HG03469 (cell line): Measurements from ENCODE around the gene ERRFI1.

Experiments
- ATAC-seq: cut with Tn5 transposase; IDR thresholded peaks from one replicate; pipeline ENCODE4 v1.9.1; 2021; ENCODE audit warnings: mild to moderate bottlenecking, moderate library complexity, moderate number of reproducible peaks; ENCODE audit not compliant: unreplicated experiment

The ERRFI1 gene

GRCh38 chr1:8004803-8005573 lies 21.1 kb downstream of the ERRFI1 start:
- no peak for ATAC-seq

DNA sequence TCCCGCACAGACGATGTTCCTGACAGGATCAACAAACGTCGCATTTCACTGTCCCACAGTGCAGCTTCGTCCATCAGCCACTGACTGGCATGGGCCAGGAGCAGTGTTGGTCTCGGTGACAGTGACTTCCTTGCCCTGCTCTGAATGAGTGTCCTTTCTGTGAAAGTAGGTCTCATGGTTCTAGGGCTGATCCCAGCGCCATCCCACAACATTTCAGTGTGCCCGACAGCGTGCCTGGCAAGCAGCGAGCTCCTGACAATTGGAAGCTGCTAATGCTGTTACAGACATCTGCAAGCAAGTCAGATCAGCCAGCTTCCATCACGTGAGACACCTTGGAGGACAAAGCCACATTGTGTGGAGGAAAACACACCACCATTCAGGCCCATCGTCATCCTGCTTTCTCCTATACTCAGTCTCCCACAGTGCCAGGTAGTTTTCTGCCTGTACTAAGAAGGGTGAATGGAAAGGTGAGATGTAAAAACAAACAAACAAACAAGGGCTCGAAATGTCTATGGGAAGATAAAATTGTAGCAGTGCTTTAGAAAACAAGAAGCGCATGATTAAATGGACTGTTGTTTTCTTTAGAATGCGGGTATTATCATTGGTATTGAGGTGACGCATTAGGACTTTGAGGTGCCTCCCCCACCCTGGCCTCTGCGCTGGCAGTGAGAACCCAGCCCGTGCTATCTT lies 21.9 kb downstream of the ERRFI1 start:
- ATAC-seq, result no peak

DNA sequence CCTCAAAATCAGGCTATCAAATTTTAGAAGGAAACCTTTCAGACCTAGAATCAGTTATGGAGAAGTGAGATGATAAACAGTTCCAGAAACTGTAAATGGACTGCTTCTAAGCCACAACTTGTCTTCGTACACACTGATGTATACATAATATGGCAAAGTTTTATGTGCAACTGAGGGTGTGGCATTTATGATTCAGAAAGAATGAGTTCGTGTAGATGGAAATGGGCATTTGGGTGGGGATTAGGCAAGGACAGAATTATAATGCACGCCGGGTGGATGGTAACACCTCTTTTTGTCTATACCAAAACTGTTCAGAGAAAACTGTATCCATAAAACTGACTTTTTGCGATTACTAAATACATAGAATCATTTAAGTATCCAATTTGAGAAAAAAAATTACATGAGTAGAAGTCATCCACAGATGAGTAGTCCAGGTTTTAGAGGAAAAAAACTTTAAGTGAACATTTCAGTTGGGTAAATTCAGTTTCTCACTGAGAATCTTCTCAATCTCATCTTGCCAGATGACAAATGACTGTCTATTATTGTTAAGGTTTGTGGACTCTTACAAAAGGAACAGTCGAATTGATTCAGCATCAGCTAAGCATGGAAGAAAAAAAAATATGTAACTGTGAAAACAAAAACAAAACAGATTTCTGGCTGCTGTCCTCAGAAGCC lies 22.5 kb downstream of the ERRFI1 start:
- no peak for ATAC-seq

DNA sequence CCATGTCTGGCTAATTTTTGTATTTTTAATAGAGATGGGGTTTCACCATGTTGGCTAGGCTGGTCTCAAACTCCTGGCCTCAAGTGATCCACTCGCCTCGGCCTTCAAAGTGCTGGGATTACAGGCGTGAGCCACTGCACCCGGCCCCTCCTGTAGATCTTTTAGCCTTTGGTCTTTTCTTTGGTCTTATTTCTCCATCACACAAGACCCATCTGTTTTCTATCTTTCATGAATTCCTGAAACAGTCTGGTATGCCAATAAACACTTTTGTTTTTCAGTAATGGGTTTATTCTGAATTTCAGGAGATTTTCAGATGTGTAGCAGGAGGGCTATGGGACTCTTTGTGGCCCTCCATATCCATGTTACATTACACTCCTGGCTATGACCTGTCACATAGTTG lies 23.2 kb downstream of the ERRFI1 start:
- no peak for ATAC-seq

DNA sequence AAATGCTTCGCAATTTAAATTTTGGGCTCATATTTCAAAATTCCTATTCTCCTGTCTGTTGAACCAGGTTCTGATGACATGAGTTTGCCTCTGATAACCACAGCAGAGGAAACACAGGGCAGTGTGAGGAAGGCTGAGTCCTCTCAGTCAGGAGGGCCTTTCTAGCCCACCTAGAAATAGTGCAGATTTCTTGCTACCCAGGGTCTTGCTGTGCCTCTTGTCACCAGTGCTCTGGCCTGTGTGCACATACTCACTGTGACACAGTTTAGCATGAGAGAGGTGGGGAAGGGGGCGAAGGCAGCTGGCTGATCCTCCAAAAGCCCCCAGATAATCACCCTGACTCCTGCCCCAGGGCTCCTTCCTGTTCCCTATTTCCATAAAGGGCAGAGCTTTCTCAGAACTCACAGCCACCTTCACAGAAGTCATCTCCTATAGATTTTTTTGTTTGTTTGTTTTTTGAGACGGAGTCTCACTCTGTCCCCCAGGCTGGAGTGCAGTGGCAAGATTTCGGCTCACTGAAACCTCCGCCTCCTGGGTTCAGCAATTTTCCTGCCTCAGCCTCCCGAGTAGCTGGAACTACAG lies 23.7 kb downstream of the ERRFI1 start:
- ATAC-seq, result no peak

GRCh38 chr1:7995437-7995836 lies 30.7 kb downstream of the ERRFI1 start:
- no peak for ATAC-seq

DNA sequence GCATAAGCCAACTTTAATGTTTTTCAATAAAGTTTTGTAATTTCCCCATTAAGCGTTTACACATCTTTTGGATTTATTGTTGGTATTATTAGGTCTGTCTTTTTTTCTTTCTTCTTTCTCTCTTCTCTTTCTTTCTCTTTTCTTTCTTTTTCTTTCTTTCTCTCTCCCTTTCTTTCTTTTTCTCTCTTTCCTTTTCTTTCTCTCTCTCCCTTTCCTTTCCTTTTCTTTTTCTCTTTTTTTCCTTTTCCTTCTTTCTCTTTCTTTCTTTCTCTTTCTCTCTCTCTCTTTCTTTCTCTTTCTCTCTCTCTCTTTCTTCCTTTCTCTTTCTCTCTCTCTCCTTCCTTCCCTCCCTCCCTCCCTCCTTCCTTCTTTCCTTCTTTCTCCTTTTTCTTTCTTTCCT lies 31.3 kb downstream of the ERRFI1 start:
- no peak for ATAC-seq

DNA sequence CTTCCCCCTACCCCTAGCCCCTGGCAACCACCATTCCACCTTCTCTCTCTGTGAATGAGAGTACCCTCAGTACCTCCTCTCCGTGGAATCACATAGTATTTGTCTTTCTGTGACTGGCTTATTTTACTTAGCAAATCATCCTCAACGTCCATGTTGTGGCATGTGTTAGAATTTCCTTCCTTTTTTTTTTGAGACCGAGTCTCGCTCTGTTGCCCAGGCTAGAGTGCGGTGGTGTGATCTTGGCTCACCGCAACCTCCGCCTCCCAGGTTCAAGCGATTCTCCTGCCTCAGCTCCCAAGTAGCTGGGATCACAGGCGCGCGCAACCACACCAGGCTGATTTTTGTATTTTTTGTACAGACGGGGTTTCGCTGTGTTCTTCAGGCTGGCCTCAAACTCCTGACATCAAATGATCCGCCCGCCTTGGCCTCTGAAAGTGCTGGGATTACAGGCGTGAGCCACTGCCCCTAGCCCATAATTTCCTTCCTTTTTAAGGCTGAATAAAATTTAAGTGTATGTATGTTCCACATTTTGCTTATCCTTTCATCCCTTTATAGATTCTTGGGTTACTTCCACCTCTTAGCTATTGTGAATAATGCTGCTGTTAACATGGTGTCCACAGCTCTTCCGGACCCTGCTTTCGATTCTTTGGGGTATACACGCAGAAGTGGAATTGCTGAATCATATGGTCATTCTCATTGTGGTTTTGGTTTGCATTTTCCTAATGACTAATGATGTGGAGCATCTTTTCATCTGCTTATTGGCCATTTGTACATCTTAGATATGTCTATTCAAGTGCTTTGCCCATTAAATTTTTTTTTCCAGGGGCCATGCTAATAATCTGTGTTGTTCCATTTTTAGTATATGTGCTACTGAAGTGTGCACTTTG lies 32.3 kb downstream of the ERRFI1 start:
- ATAC-seq, result peak; percentile 47

- no peak for ATAC-seq
Observed at GRCh38 chr1:7992885-7993284, 33.2 kb downstream of the ERRFI1 start.

- no peak for ATAC-seq
Observed at GRCh38 chr1:7991504-7992440, 34.3 kb downstream of the ERRFI1 start.

- ATAC-seq, result no peak
Observed at GRCh38 chr1:7989762-7990428, 36.2 kb downstream of the ERRFI1 start.

- no peak for ATAC-seq
Observed at GRCh38 chr1:7988576-7988975, 37.5 kb downstream of the ERRFI1 start.

DNA sequence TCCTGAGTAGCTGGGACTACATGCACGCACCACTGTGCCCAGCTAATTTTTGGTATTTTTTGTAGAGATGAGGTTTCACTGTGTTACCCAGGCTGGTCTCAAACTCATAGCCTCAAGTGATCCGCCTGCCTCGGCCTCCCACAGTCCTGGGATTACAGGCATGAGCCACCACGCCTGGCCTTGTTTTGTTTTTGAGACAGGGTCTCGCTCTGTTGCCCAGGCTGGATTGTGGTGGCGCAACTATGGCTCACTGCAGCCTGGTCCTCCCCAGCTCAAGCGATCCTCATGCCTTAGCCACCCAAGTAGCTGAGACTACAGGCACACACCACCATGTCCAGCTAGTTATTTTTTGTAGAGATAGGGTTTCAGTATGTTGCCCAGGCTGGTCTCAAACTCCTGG lies 38.6 kb downstream of the ERRFI1 start:
- ATAC-seq, result no peak

DNA sequence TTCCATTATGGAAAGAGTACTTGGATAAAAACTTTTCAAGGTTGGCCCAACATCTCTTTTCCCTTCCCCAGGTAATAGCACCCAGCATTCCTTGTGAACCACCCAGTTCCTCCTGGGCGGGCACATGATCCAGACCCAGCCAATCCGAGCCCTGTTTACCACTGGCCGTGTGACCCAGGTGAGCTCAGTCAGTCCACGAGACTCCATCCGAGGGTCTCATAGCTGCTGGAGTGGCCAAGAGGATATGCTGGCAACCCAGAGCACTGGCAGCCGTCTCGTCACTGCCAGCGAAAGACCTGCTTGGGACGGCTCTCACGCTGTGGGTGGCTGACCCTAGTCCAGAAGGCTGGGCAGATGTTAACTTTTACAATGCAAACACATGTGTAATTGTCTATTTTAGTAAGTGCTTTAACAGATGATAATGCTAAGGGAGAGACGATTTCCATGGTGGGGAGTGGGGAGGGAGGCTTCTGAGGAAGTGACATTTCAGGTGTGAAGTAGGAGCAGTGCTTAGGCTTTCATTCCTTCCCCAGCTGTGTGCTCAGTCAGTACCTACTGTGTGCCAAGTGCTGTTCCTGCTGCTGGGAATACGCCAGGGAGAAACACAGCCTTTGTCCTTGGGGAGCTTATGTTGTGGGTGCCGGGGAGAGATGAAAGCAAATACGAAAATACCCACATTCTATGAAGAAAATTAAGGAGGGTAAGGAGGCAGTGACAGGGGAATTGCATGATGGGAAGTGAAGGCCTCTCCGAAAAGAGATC lies 40.1 kb downstream of the ERRFI1 start:
- no peak for ATAC-seq

DNA sequence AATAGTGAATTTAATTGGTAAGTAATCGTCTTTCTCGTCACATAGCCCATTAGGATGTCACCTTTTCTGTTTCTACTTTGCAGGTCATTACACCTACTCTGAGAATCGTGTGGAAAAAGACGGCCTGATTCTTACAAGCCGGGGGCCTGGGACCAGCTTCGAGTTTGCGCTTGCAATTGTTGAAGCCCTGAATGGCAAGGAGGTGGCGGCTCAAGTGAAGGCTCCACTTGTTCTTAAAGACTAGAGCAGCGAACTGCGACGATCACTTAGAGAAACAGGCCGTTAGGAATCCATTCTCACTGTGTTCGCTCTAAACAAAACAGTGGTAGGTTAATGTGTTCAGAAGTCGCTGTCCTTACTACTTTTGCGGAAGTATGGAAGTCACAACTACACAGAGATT lies 41.3 kb downstream of the ERRFI1 start:
- ATAC-seq, result no peak

DNA sequence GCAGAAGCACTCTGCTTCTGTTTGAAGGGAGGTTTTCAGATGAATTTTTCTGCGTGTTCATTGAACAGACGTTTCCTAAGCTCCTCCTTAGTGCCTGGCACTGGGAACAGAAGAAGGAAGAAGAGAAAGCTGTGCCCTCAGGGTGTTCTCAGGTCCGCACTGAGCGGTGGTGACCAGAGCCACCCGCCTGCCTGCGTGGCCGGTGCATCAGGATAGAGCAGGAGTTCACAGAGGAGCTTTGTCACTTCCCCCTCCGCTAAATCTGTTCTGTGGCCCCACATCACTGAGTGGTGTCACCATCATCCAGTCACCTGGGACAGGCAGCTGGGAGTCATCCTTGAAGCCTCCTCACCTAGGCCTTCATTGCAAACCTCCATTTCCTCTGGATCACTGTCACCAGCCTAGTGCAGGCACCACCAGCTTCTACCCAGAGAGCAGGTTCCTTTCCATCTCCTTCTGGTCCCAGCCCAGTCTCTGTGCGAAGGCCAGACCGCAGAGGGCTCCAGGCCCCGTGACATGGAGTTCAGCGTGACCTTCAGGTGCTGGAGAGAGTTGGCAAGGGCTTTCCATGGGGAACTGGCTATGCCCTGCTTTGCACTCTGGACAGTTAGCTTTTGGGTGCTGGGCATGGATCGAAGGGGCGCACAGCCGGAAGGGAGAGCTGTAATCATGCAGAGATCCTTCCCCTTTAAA lies 42.9 kb downstream of the ERRFI1 start:
- no peak for ATAC-seq

DNA sequence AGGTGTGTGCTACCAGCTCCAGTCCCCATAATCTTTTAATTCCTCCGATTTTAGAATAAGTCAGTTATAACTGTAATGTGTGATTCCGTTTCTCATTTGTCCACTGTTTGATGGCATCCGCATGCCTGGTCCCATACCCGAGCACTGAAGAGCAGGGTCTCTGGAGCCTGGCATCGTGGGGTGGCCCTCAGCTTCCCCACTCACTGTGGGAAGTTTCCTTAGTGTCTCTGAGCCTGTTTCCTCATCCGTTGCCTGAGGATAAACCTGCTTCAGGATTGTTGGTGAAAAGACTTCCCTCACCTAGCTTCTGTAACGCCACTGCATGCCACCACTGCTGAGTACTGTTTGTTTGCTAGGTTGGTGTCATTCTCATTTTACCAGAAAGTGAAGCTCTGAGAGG lies 45.1 kb downstream of the ERRFI1 start:
- ATAC-seq, result no peak
